ES-I3 (cell line): ENCODE measurements around the gene PRR23E.

Experiments
- H3K36me3 ChIP-seq: 2 replicates; pipeline ENCODE4 v1.6.1; 2013; ENCODE audit warnings: mild to moderate bottlenecking, low read length, control low read depth, moderate library complexity; ENCODE audit not compliant: insufficient read depth
- H3K4me1 ChIP-seq: 2 replicates; pipeline ENCODE4 v1.6.1; 2013; ENCODE audit warnings: mild to moderate bottlenecking, control low read depth, low read length; ENCODE audit not compliant: insufficient read depth
- H3K9ac ChIP-seq: 2 replicates; pipeline ENCODE4 v1.6.1; 2013; ENCODE audit warnings: low read depth, mild to moderate bottlenecking, low read length, moderate library complexity
- H3K9me3 ChIP-seq: 2 replicates; pipeline ENCODE4 v1.6.1; 2013; ENCODE audit warnings: mild to moderate bottlenecking, low read length, moderate library complexity; ENCODE audit not compliant: control insufficient read depth, insufficient read depth

PRR23E gene

GRCh38 chr3:127192576-127193232, at the start of gene PRR23E:
PRR23E (plus strand) TSS chr3:127193131; CDS start chr3:127196686, 3,555 bp downstream.
- Histone ChIP-seq H3K9me3 (no peaks in the 10 kb centered on the region), H3K36me3 (no peaks in the 10 kb centered on the region), H3K9ac (no peak within 1 kb of the TSS), H3K4me1 (no peaks in the 10 kb centered on the region)

GRCh38 chr3:127143172-127143571, 49.8 kb upstream of the PRR23E start:
- Histone ChIP-seq H3K4me1 (no peaks in the 10 kb centered on the region), H3K36me3 (no peaks in the 10 kb centered on the region; the same call in 1 of the 2 replicates), H3K9me3 (no peaks in the 10 kb centered on the region; the same call in 1 of the 2 replicates), H3K9ac (no peak overlapping the region)

DNA sequence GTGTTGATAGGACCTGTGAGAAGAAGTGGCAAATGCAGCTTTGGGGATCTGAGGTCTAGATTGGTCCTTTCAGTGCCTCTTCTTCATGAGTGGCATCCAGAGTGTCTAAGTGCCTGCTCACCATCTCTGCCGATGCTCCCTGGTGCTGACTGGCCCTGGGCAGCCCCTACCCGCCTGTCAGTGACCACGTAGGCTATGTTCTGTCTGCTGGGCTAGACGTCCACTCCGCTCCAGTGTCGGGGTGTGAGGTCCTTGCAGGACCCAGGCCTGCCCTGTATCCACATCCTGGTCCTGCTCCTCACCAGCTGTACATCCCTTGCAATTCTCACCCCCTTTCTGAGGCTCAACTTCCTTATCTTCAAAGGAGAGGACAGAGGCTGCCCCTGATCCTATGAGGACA, 48.3 kb upstream of the PRR23E start:
- H3K4me1 ChIP-seq, result no peaks in the 10 kb centered on the region
- no peak overlapping the region for H3K9ac ChIP-seq
- no peaks in the 10 kb centered on the region; the same call in 1 of the 2 replicates for H3K36me3 ChIP-seq
- H3K9me3 ChIP-seq, result no peaks in the 10 kb centered on the region; the same call in 1 of the 2 replicates

- Histone ChIP-seq H3K36me3 (no peaks in the 10 kb centered on the region; the same call in 1 of the 2 replicates), H3K4me1 (no peaks in the 10 kb centered on the region), H3K9ac (no peak overlapping the region), H3K9me3 (no peaks in the 10 kb centered on the region; the same call in 1 of the 2 replicates)
Observed at GRCh38 chr3:127145266-127145665, 47.7 kb upstream of the PRR23E start.

DNA sequence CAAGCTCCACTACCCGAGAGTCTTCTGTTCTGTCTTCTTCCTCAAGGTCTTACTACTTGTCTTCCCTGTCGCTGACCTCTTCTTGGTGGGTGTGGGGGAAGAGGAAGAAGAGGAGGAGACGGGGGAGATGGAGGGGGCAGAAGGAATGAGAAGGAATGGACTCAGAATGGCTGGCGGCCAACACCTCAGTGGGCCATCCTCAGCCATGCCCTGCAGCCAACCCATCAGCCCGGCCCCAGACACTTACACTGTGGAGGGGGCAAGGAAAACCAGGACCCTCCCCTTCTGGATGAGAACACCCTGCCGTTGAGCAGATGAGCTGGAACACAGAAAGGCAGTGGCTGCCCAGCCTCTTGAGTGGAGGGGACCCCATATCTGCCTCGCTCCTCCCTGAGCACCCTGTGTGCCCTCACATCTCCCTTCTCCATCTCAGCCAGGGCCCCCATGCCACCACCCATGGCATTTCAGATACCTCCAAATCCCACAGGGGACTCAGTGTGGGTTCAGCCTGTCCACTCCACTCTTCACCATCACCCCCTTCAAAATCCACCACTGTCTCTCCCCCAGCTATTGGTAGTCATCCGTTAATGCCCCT, 45.5 kb upstream of the PRR23E start:
- Histone ChIP-seq H3K9me3 (no peaks in the 10 kb centered on the region; the same call in 1 of the 2 replicates), H3K9ac (no peak overlapping the region), H3K4me1 (no peaks in the 10 kb centered on the region), H3K36me3 (no peaks in the 10 kb centered on the region; the same call in 1 of the 2 replicates)

- Histone ChIP-seq H3K36me3 (no peaks in the 10 kb centered on the region), H3K9me3 (no peaks in the 10 kb centered on the region), H3K4me1 (no peaks in the 10 kb centered on the region), H3K9ac (no peak overlapping the region)
Observed at GRCh38 chr3:127149621-127150310, 43.2 kb upstream of the PRR23E start.

- H3K9me3 ChIP-seq, result no peaks in the 10 kb centered on the region
- no peaks in the 10 kb centered on the region for H3K4me1 ChIP-seq
- H3K9ac ChIP-seq, result no peak overlapping the region
Observed at GRCh38 chr3:127150513-127151250, 42.2 kb upstream of the PRR23E start.

DNA sequence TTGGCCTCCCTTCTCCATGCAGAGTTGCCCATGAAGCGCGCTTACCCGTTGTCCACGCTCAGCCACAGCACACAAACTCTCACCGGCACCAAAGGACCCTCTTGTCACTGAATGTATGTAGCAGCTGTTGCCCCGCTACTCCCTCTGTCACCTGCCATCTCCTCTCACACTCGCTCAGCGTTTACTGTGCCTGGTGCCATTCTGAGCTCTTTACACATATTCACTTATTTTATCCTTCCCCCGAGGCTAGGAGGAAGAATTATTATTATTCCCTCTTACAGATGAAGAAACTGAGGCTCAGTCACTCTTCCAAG, 41.7 kb upstream of the PRR23E start:
- Histone ChIP-seq H3K9me3 (no peaks in the 10 kb centered on the region), H3K4me1 (no peaks in the 10 kb centered on the region)

More at GRCh38 chr3:127150513-127151250, 42.2 kb upstream of the PRR23E start:
- H3K36me3 ChIP-seq, result no peaks in the 10 kb centered on the region

GRCh38 chr3:127151992-127152650, 40.8 kb upstream of the PRR23E start:
- Histone ChIP-seq H3K9ac (no peak overlapping the region), H3K36me3 (no peaks in the 10 kb centered on the region), H3K4me1 (no peaks in the 10 kb centered on the region), H3K9me3 (no peaks in the 10 kb centered on the region)

More for the DNA sequence above, 41.7 kb upstream of the PRR23E start:
- H3K36me3 ChIP-seq, result no peaks in the 10 kb centered on the region
- H3K9ac ChIP-seq, result no peak overlapping the region

GRCh38 chr3:127152684-127153505, 40.0 kb upstream of the PRR23E start:
- H3K4me1 ChIP-seq, result no peaks in the 10 kb centered on the region
- H3K9ac ChIP-seq, result no peak overlapping the region
- H3K36me3 ChIP-seq, result no peaks in the 10 kb centered on the region
- H3K9me3 ChIP-seq, result no peaks in the 10 kb centered on the region

GRCh38 chr3:127153506-127153815, 39.5 kb upstream of the PRR23E start:
- no peak overlapping the region for H3K9ac ChIP-seq
- H3K9me3 ChIP-seq, result no peaks in the 10 kb centered on the region
- no peaks in the 10 kb centered on the region for H3K36me3 ChIP-seq
- no peaks in the 10 kb centered on the region for H3K4me1 ChIP-seq

GRCh38 chr3:127156338-127157050, 36.4 kb upstream of the PRR23E start:
- no peaks in the 10 kb centered on the region for H3K9me3 ChIP-seq
- no peaks in the 10 kb centered on the region for H3K36me3 ChIP-seq
- H3K9ac ChIP-seq, result no peak overlapping the region
- H3K4me1 ChIP-seq, result no peaks in the 10 kb centered on the region

GRCh38 chr3:127157171-127157828, 35.6 kb upstream of the PRR23E start:
- H3K9ac ChIP-seq, result no peak overlapping the region
- no peaks in the 10 kb centered on the region for H3K4me1 ChIP-seq
- H3K36me3 ChIP-seq, result no peaks in the 10 kb centered on the region
- H3K9me3 ChIP-seq, result no peaks in the 10 kb centered on the region
